ENCODE measurements around the gene RGS13. TPM values are rescaled to one million over a fixed set of nuclear protein-coding genes. Genes with fewer than 3 reads are reported as not detected.

The RGS13 gene
- total RNA-seq, 6 donors from 2014 or later, result 0.20 to 4.9 (median 2.1) TPM; not detected in 1

DNA sequence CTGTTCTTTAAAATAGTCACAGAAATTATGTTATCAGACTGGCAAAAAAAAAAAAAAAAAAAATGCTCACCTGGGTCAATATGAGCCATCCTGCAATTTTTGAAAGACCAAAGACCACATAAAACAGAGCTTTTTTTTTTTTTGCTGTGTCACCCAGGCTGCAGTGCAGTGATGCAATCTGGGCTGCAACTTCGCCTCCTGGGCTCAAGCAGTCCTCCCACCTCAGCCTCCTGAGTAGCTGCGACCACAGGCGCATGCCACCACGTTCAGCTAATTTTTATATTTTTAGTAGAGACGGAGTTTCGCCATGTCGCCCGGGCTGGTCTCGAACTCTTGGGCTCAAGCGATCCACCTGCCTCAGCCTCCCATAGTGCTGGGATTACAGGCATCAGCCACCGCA is 62.8 kb downstream of the RGS13 start:
- 95 to 96% methylated on average over 11 of the region's 11 CpGs for WGBS, 2 donors
- Histone ChIP-seq H3K27me3 (no peaks in the 10 kb centered on the region), H3K4me3 (no peak overlapping the region), H3K27ac (no peak overlapping the region), H3K36me3 (no peaks in the 10 kb centered on the region), H3K4me1 (peaks cover 0 to 17% (median 11%) of the 10 kb centered on the region in 4 donors), H3K9me3 (no peaks in the 10 kb centered on the region)
- no peak for ATAC-seq (ENCODE audit: low FRiP score in 2 of 2)
- peak in 1 of 2 donors; percentile 8 for DNase-seq
- TF ChIP-seq, protein P1, sequence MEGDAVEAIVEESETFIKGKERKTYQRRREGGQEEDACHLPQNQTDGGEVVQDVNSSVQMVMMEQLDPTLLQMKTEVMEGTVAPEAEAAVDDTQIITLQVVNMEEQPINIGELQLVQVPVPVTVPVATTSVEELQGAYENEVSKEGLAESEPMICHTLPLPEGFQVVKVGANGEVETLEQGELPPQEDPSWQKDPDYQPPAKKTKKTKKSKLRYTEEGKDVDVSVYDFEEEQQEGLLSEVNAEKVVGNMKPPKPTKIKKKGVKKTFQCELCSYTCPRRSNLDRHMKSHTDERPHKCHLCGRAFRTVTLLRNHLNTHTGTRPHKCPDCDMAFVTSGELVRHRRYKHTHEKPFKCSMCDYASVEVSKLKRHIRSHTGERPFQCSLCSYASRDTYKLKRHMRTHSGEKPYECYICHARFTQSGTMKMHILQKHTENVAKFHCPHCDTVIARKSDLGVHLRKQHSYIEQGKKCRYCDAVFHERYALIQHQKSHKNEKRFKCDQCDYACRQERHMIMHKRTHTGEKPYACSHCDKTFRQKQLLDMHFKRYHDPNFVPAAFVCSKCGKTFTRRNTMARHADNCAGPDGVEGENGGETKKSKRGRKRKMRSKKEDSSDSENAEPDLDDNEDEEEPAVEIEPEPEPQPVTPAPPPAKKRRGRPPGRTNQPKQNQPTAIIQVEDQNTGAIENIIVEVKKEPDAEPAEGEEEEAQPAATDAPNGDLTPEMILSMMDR (IDR thresholded peaks at IDR 0.05), result no peak
- TF ChIP-seq POLR2A (IDR thresholded peaks at IDR 0.05), result no peak
- no peak for TF ChIP-seq EP300 (IDR thresholded peaks at IDR 0.05)
- no peak for TF ChIP-seq POLR2AphosphoS5 (IDR thresholded peaks at IDR 0.05)

DNA sequence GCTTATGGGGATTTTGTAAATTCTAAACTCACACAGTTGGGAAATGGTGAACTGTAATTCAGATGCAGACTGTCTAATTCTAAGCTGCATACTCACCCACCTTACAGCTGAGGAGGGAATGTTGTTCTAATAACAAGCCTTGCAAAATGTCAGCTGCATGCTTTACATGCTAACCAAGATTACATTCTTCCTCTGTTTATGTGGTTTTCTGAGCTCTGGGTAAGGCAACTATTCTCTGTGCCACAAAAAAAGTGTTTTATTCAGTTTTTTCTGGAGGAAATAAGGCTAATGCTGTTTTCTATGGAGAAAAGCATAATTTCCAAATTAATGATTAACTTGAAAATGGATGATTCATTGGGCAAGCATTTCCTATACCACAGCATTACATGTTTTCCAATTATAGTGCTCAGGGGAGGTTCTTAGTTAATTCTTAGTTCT is 64.9 kb downstream of the RGS13 start:
- no peak for DNase-seq
- ATAC-seq (ENCODE audit: low FRiP score in 2 of 2), result no peak

DNA sequence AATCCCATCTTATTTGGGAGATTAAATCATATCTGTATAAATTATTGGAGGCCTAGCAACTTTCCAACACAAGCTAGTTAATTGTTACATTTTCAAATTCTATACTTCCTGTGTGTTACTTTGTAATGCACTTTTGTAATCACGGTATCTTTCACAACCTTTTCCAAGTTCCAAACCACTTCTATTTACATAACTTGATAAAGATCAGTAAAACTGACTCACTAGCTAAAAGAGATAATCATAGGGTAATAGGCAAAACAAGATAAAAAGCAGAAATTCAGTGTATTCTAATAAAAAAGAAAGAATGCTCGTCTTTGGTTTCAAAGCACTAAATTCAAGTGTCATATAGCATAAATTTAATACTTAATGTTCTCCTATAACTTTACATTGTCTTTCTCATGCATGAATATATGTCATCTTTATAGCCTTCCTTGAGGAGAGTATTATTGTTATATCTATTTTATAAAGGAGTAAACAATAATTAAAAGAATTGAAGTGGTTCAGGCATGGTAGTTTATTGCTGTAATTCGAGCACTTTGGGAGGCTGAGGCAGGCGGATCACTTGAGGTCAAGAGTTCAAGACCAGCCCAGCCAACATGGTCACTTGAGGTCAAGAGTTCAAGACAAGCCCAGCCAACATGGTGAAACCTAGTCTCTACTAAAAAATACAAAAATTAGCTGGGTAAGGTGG is 66.4 kb downstream of the RGS13 start:
- DNase-seq (no peak), ATAC-seq (ENCODE audit: low FRiP score in 2 of 2) (no peak)
- Histone ChIP-seq H3K27ac (no peak overlapping the region), H3K27me3 (no peaks in the 10 kb centered on the region), H3K4me1 (peaks cover 0 to 17% (median 11%) of the 10 kb centered on the region in 4 donors), H3K36me3 (no peaks in the 10 kb centered on the region), H3K4me3 (no peak overlapping the region), H3K9me3 (no peaks in the 10 kb centered on the region)
- TF ChIP-seq POLR2AphosphoS5 (IDR thresholded peaks at IDR 0.05) (no peak), EP300 (IDR thresholded peaks at IDR 0.05) (no peak), POLR2A (IDR thresholded peaks at IDR 0.05) (no peak)
- TF ChIP-seq, protein P1 (IDR thresholded peaks at IDR 0.05), result no peak
- 49 to 54% methylated on average over 4 of the region's 4 CpGs for WGBS, 2 donors

More for the DNA sequence above, 64.9 kb downstream of the RGS13 start:
- Histone ChIP-seq H3K9me3 (no peaks in the 10 kb centered on the region), H3K27me3 (no peaks in the 10 kb centered on the region), H3K4me1 (peaks cover 0 to 17% (median 11%) of the 10 kb centered on the region in 4 donors), H3K36me3 (no peaks in the 10 kb centered on the region), H3K27ac (no peak overlapping the region), H3K4me3 (no peak overlapping the region)
- TF ChIP-seq, protein P1 (IDR thresholded peaks at IDR 0.05), result no peak
- TF ChIP-seq EP300 (IDR thresholded peaks at IDR 0.05) (no peak), POLR2A (IDR thresholded peaks at IDR 0.05) (no peak), POLR2AphosphoS5 (IDR thresholded peaks at IDR 0.05) (no peak)

DNA sequence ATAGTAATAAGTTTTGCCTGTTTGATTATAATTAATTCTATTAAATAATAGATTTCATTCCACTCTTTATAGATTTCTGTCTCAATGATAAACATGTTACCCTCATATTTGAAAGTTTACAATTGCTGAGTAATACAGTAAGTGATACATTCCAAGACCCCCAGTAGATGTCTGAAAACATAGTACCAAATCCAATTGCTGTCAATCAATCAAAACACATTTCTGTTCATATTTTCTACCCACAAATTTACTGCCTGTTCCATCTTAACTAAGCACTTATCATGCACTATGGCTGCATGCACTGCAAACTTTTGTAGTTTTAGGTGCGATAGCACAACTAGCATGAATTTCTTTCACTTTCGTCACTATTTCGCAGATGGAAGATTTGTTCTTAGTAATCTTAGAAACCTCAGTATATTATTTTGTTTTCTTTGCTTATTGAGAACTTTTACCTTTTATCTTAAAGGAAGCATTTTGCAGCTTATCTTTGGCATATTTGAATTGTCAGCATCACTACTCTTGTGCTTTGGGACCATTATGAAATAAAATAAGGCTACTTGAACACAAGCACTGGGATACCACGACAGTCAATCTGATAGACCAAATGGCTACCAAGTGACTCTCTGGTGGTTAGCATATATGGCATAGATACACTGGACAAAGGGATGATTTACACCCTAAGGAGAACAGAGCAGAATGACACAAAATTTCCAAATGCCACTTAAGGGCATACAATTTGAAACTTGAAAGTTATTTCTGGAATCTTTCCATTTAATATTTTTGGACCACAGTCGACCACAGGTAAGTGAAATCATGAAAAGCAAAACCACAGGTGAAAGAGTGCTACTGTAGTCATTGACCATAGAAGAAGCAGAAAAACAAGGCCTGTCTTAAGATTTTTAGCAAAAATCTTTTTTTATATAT is 67.6 kb downstream of the RGS13 start:
- no peak overlapping the region for H3K27ac ChIP-seq
- peaks cover 0 to 17% (median 11%) of the 10 kb centered on the region in 4 donors for H3K4me1 ChIP-seq
- ATAC-seq (ENCODE audit: low FRiP score in 2 of 2) (no peak), DNase-seq (no peak)
- H3K9me3 ChIP-seq, result no peaks in the 10 kb centered on the region
- H3K27me3 ChIP-seq, result no peaks in the 10 kb centered on the region
- H3K4me3 ChIP-seq, result no peak overlapping the region
- 83 to 85% methylated on average over 5 of the region's 5 CpGs for WGBS, 2 donors
- TF ChIP-seq EP300 (IDR thresholded peaks at IDR 0.05), result no peak
- no peak for TF ChIP-seq POLR2AphosphoS5 (IDR thresholded peaks at IDR 0.05)
- TF ChIP-seq, protein P1 (IDR thresholded peaks at IDR 0.05), result no peak
- no peak for TF ChIP-seq POLR2A (IDR thresholded peaks at IDR 0.05)
- H3K36me3 ChIP-seq, result no peaks in the 10 kb centered on the region

All from upper lobe of left lung (tissue), 6 donors.